Prostate gland (tissue), 2 donors: ENCODE measurements around the gene MAPK8IP1.

Experiments used
- CTCF ChIP-seq, 4 experiments: fragments of 200-600 bp in 2 of 4; fragments of 450-650 bp in 2 of 4; sonication (generic) in 2 of 4; IDR thresholded peaks; 1 replicate in 3 of 4; 2 replicates in 1 of 4; pipeline ENCODE4 v1.5.1; 2016 to 2019; ENCODE audit warnings: antibody characterized with exemption in 4 of 4, mild to moderate bottlenecking in 2 of 4, moderate library complexity in 2 of 4
- POLR2A ChIP-seq: fragments of 450-650 bp; IDR thresholded peaks from one replicate; pipeline ENCODE4 v1.6.1; 2016; ENCODE audit warnings: antibody characterized with exemption, mild to moderate bottlenecking
- POLR2AphosphoS5 ChIP-seq: sonication (generic); formaldehyde crosslinking; IDR thresholded peaks from one replicate; pipeline ENCODE4 v1.6.1; 2017; ENCODE audit warnings: antibody characterized with exemption

DNA sequence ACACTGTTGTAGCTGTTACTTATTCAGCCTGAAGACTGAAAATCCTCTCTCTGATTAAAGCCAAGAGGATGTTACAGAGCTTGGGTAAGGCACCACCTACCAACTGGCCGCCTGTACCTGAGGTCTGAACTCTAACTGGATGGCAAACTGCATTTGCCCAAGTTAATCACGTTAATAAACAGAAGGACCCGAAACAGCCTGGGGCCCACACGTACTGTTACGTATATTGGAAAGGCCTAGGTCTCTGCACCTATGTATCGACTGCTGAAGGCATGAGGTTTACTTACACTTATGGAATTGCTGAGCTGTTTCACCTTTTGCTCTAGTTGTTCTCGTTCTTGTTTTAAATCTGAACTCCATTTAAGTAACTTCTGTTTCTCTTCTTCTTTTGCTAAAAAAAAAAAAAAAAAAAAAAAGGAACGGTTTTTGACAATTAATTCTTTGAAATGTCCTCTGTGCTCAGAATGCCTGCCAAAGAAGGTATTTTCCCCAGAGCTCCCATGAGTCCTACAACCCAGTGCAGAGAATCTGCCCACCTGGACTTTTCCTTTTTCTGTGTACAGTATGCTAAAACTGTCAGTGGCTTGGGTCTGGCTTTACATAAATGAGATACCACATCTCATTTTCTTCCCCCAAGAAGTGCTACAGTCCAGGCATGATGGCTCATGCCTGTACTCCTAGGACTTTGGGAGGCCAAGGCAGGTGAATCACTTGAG lies 50.1 kb downstream of the MAPK8IP1 start:
- TF ChIP-seq CTCF (IDR thresholded peaks at IDR 0.05) (no peak), POLR2A (no peak), POLR2AphosphoS5 (no peak)
